Glomerular endothelial cell (primary cell): ENCODE results near the gene LTBP2. TPM values are rescaled to one million over a fixed set of nuclear protein-coding genes. Genes with fewer than 3 reads are reported as not detected.
A peak's percentile ranks its signal among the peaks of the same experiment; 100 is the strongest.

Experiments
- DNase-seq: peaks from one replicate; pipeline ENCODE4 v3.0.0-alpha.2; 2011; ENCODE audit warnings: low read depth, low spot score; ENCODE audit errors: extremely low read depth
- total RNA-seq: library from RNA; depleted of rRNA; stranded (reverse); fragments of >200 nt; gene quantifications from 2 replicates; pipeline ENCODE4 v1.2.3, GENCODE V29; 2015

Gene LTBP2
- total RNA-seq, result 251 and 261 TPM in 2 replicates

DNA sequence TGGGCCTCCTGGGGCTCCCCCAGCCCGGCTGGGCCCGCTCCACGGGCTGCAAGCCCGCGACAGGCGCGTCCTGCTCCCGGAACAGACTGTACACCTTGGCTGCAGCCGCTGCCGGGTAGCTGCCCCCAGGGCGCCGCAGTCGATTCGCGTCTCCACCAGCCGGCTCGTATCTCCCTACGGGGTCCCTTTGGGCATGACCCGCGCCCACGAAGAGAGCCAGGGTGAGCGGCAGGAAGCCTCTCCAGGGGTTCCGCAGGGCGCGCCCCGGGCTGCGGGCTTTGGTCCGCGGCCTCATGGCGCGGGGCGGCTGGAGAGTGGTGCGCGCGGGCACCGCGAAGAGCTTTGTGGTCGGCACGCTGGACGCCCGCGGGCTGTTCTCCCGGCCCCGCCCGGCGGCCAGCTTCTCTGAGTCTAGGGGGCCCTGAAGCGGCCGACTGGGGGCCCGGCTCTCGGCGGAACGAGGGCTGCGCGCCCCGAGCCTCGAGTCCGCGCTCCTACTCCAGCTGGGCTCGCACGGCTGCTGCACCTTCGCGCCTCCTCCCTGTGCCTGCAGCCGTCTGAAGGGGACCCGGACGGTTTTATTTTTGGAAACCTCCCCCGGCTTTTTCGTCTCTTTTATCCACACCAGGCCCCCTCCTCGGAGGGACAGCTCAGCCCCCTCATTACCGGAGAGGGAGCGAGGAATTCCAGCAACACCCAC, at the start of gene LTBP2:
Gene LTBP2, minus strand, starts transcription at position 588 of the 700 bp plus-strand sequence. Its CDS starts 293 bp downstream, at position 295.
- no peak for DNase-seq

DNA sequence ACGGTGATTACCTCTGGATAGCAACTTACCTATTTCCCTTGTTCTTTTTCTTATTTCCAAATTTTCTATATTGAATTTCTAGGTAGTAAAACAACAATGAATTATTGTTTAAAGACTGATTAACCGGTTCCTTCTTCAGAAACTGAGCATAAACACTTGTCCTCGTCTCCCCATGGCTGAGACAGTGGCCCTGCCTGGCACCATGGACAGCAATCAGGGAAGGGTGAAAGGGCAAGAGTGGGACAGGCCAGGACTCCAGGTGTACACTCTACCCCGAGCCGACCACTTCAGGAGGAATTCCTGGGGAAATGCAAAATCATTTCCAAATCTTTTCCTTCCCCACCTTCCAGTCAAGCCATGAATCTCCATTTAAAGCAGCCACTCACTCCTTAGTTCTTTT, 48.8 kb upstream of the LTBP2 start:
- no peak for DNase-seq

GRCh38 chr14:74660167-74660566, 48.1 kb upstream of the LTBP2 start:
- DNase-seq, result no peak

DNA sequence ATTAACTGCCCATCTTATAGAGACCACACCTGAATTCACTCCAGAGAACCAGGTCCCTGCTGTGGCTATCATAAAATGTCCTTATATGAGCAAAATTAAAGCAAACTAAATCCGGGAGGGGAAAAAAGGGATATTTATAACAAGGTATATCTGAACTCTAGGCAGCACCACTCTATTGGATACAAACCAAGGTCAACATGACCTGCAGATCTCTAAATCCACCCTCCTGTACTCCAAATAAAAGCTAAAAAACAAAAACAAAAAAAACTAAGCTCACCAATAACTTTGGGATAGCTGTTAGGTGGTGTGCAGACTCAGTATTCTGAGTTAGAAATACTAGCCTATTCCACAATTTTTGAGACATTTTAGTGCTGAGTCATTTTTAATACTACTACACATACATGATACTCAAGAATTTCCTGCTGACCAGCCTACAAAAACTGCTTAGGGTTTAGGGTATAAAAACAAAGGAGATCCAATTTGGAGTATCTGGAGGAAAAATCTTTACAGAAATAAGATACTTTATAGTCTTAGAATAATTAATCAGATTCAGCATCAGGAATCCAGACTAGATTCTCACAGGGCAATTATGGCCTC, 46.6 kb upstream of the LTBP2 start:
- no peak for DNase-seq

- DNase-seq, result no peak
These were observed 44.9 kb upstream of the LTBP2 start for GRCh38 chr14:74656964-74657363.

DNA sequence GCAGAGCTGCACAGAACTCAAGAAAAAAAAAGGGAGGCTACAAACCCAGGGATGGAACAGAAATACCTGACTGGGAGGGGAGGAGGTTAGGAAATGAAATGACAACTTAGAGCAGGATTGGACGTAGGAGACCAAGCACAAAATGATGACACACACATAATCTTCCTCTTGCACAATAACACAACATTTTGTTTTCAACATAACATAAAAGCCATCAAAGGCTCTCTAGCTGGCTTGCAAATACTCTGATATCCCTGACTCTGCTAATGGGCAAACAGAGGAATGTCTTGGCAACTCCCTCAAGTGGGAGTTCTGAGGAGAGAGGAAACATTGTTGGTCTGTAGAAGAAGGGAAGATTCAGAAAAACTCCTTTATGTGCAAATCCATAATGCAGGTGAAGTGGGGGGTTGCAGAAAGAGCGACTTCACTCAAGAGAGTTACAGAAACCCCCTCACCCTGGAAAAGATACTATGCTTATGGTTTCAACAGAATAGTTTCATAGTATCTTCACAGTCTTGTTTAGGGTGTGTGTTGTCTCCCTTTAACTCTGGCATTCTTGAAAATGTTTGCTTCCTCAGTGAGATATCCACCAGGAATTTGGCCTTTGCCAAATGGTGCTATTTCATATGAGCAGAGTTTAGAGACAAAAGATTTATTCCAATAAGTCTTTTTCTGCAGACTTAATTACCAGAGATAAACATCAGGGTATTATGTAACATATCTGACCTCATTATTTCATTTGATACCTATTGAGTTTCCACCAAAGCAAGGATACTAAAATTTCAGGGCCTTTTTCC, 43.8 kb upstream of the LTBP2 start:
- DNase-seq, result no peak

- no peak for DNase-seq
These were observed 42.9 kb upstream of the LTBP2 start for GRCh38 chr14:74654931-74655330.

DNA sequence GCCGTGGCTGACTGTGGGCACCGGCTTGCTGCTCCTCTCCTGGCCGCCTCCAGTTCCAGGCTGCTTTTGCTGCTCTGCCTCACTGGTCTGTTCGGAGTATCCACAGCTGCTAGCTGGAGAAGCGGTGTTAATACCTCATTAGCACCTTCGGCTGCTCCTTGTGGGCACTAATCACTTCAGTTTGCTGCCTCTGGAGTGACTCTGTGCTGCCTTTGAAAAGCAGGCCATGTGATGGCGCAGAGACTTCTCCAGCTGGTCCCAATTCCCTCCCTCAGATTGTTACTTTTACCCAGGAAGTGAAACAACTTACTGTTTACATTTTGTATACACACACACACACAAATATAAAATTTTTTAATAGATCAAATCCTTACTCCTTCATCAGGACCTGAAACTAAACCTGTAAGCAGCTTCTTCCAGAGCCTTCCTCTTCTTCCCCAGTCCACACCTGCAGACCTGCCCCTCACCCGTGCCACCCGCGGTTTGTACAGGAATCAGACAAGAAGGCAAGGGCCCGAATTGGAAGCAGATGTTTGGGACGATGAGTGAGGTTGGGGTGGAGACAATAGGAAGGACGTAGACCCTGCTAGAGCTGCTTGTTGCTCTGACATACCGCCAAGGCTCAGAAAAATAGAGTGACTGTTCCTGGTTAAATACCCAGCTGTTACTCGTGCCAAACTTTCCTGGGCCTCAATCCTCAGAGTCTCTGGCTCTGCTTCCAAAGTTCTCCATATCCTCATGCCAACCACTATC, 41.5 kb upstream of the LTBP2 start:
- no peak for DNase-seq

DNA sequence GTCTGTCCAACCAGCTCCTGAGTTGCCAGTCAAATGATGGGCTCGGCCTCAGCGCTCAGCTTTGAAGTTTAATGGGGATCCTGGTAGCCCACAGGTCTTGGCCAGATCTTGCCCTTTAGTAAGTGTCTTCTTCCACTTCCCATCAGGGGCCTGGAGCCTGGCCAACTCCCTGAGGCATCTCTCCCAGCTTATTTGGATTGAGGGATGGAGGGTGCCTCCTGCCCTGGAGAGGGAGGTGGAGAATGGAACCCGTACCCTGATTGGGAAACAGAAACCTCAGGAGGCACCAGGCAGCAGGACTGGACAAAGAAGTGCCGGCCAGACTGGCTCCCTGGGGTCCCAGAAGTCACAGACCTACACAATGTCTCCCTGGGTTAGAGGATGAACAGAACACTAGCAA, 40.5 kb upstream of the LTBP2 start:
- DNase-seq, result no peak

- no peak for DNase-seq
These were observed 39.1 kb upstream of the LTBP2 start for GRCh38 chr14:74650927-74651686.

- DNase-seq, result peak; percentile 48
These were observed 37.6 kb upstream of the LTBP2 start for GRCh38 chr14:74649673-74650072.

- no peak for DNase-seq
These were observed 37.1 kb upstream of the LTBP2 start for GRCh38 chr14:74649167-74649566.

DNA sequence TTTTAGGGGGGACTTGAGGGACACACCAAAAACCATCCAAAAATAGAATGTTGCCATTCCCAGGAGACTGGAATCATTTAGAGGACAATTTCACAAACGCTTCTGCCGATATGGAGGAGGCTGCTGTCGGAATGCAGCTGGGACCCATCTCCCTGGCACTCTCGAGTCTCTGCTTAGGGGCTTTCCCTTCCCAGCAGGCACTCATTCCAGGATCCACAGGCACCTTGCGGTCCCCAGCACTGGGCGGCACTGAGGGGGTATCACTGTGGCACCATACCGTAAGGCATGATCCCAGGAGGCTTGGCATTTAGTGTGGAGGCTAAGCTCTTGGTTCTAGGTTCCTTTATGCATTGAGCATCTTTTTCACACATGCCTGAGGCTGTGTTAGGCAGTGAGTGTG, 36.6 kb upstream of the LTBP2 start:
- DNase-seq, result no peak

GRCh38 chr14:74647678-74648461, 35.8 kb upstream of the LTBP2 start:
- no peak for DNase-seq

- DNase-seq, result no peak
These were observed 35.1 kb upstream of the LTBP2 start for GRCh38 chr14:74647061-74647677.

GRCh38 chr14:74645756-74646470, 33.9 kb upstream of the LTBP2 start:
- no peak for DNase-seq

GRCh38 chr14:74645244-74645643, 33.2 kb upstream of the LTBP2 start:
- no peak for DNase-seq

DNA sequence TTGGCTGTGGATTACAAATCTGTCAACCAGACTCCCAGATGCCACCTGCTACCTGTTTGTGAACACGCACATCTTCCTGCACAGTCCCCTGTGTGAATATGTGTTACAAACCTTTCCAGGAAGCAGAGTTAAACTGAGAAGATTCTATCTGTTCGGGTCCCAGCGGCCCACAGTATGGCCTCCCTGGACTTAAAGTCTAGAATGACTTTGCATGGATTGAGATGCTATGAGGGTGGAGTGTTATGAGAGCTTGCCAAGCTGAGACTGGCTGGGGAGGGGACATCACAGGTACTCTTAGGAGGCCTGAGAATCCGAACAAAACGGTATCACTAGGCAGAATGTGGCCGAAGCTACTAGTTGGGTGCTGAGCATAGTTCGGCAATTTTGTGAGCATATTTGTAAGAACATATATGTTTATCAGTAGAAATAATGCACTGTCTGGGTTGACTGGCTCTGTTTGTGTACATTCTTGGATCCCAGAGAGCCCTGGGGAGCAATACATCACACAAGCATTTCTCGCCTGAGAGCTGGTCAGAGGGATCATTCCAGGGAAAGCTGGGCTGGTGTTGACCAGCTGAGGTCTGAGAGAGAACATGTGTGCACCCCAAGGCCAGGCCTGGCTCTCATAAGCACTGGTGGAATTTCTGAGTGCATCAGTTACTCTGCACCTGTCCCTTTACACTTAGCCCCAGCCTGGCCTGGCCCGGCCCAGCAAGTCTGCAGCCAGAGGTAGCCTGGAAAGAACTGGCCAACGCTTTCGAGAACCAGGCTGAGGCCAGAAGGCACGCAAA, 29.8 kb upstream of the LTBP2 start:
- DNase-seq, result no peak
